NCI-H2196 (cell line): ENCODE data around the gene RNF151.
"Not testable (repeated sequence)": the region's sequence is repeated elsewhere in the genome, so short reads cannot be mapped to it uniquely, and the experiment has no call there.

Source experiments
- DNase-seq: peaks from one replicate; lab custom pipeline; 2025; ENCODE audit not compliant: unreplicated experiment; lab: John Stamatoyannopoulos, UW

RNF151 gene

DNA sequence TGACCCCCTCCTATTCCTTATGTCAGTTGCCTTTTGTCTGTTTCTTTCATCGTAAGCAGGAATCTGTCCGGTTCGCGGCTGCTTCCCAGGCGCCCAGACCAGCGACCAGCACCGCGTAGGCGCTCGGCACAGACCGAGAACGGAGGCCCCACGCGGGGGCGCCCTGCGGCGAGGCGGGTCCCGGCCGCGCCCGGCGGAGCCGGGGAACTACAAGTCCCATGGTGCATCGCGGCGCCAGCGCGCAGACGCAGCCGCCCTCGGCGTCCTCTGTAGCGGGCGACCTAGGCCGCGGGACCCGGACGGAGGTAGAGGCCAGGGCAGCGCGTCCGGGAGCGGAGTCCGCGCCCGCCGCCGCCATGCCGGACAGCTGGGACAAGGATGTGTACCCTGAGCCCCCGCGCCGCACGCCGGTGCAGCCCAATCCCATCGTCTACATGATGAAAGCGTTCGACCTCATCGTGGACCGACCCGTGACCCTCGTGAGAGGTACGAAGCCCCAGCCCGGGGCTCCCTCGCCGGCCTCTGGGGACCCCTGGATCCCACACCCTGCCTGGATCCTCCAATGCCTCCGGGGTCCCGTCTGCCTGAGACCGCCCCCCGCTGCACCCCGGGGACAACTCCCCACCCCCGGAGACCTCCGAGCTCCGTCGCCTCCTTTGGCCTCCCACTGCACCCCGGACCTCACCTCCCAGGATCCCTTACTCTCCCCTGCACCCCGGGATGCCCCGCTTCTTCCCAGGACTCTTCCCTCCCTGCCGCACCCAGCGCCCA is 7.2 kb upstream of the RNF151 start, which contains the start of gene NDUFB10:
TSS of gene NDUFB10 (plus strand) at position 270 of the 771 bp plus-strand sequence. CDS start at position 357, 87 bp downstream.
- DNase-seq: peak; percentile 92

DNA sequence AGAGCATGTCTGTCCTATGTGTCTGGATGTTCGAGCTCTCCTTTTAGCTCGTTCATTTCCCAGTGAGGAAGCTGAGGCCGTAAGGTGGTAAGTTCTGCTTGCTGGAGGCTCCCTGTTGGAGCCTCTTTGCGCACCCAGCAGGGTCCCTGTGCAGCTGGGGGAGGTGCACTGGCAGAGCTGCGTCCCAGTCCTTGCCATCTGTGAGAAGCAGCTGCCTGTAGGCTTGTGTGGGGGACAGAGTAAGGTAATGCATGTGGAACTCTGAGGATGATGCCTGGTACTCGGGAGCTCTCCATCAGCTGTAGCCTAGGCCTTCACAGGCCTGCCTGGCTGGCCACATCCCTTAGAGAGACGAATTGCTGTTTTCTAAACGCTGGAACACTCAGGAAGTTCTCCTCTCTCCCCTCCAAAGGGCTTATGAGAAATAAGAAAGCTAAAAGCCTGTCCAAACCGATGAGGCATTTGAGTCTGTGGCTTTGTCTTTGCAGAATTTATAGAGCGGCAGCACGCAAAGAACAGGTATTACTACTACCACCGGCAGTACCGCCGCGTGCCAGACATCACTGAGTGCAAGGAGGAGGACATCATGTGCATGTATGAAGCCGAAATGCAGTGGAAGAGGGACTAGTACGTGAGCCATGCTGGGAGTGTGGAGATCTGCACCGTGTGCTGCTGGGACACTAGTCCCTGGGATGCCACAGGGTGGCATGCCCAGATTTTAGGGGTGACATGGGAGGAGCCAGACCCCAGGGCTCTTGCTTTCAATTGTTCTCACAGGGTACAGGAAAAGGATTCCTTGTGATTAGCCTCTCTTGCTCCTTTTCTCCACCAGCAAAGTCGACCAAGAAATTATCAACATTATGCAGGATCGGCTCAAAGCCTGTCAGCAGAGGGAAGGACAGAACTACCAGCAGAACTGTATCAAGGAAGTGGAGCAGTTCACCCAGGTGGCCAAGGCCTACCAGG is 5.7 kb upstream of the RNF151 start:
- DNase-seq: no peak

- no peak for DNase-seq
Observed at GRCh38 chr16:1961651-1962067, 5.0 kb upstream of the RNF151 start.

GRCh38 chr16:1962161-1963153 is 4.2 kb upstream of the RNF151 start:
- not testable (repeated sequence) for DNase-seq

- peak; percentile 35 for DNase-seq
Observed at GRCh38 chr16:1963806-1964505, 2.7 kb upstream of the RNF151 start.

DNA sequence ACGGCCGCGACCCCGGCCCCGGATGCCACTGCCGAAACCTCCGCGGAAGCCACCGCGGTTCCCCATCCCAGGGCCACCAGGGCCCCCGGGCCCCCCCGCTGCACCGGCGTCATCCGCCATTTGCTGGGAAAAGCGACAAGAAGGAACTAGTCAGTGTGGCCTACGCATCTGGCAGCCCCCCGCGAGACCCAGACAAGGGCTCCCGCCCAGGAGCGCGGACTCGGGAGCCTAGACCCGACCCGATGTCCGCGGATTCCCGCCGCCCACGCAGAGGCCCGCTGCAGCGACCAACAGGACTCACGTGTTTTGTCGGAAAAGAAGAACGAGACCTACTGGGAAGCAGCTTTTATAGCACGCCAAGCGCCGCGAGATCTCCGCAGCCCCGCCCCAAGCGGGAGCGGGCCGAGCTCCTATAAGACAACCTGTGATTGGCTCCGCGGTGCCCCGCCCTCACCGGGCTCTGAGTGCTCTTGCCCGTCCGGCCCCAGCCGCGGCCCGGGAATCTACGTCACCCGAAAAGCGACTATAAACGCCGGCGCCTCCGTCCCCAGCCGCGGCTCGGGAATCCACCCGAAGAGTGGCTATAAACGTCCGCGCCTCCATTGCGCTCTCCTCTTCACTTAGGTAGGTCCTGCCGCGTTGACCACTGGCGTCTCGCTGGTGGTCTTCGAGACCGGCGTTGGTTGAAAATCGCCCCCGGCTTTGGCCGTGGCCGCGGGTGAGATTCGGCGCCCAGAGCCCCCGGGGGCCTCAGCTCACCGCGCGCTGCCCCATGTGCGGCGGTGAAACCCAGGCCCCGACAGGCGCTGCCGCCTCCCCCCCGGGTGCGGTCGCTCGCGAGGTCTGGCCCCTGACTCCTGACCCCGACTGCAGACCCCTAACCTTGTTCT is 1.9 kb upstream of the RNF151 start, which contains the start of gene RPS2:
TSS of gene RPS2 (minus strand) at position 321 of the 890 bp plus-strand sequence. CDS start at position 120, 201 bp downstream.
- DNase-seq: peak; percentile 98

GRCh38 chr16:1965396-1966001 is 1.2 kb upstream of the RNF151 start:
- no peak for DNase-seq

DNA sequence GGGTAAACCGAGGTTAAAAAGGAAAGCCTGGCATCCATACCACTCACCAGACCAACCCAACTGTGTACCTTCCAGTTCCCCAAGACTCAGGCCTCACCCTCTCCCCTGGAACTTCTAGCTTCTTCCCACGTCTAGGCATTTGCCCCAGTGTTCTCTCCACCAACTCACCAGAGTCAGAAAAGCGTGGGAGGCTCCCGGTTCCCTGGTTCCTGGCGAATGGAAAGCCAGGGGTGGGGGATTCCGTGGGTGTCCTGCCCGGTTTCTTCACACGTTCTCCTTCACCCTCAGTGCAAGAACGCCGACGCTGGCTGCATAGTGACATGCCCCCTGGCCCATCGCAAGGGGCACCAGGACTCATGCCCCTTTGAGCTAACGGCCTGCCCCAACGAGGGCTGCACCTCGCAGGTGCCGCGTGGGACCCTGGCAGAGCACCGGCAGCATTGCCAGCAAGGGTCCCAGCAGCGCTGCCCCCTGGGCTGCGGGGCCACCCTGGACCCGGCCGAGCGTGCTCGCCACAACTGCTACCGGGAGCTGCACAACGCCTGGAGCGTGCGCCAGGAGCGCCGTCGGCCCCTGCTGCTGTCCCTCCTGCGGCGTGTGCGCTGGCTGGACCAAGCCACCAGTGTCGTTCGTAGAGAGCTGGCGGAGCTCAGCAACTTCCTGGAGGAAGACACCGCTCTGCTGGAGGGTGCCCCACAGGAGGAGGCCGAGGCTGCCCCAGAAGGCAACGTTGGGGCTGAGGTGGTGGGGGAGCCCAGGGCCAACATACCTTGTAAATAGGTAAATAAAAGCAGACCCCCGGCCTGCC is 1.7 kb downstream of the RNF151 start:
- no peak for DNase-seq

DNA sequence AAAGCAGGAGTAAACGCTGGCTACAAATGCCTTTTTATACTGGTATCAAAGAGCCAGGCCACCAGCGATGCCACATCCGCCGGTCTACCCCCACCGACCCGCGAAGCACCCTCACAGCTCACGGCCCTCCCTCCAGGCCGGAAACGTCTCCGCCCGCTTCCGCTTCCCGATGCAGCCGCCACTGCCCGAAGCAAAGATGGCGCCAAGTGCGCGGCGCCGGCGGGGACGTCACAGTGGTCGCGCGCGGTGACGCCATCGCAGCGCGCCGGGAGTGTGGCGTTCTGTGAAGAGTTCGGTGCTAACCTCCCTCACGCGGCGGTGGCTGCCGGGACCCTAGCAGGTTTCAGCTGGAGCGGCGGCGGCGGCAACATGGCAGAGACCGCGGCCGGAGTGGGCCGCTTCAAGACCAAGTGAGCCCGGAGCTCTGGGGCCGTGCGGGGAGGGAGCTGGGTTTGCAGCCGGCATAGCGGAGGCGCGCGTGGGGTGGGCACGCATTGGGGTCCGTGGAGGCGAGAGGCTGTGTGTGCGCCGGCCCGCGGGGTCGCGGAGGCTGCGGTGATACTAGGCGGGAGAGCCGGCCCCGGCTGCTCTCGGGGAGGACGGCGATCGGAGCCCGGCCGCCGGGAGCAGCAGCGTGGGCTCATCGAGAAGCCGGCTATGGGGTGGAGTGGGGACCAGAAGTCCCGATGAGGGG is 5.3 kb downstream of the RNF151 start, which contains the start of gene TBL3:
TSS of gene TBL3 (plus strand) at position 258 of the 694 bp plus-strand sequence. CDS start at position 370, 112 bp downstream.
- peak; percentile 94 for DNase-seq

GRCh38 chr16:1972490-1972877 is 5.8 kb downstream of the RNF151 start:
- DNase-seq: no peak

- DNase-seq: no peak
Observed at GRCh38 chr16:1973461-1974156, 7.0 kb downstream of the RNF151 start.

DNA sequence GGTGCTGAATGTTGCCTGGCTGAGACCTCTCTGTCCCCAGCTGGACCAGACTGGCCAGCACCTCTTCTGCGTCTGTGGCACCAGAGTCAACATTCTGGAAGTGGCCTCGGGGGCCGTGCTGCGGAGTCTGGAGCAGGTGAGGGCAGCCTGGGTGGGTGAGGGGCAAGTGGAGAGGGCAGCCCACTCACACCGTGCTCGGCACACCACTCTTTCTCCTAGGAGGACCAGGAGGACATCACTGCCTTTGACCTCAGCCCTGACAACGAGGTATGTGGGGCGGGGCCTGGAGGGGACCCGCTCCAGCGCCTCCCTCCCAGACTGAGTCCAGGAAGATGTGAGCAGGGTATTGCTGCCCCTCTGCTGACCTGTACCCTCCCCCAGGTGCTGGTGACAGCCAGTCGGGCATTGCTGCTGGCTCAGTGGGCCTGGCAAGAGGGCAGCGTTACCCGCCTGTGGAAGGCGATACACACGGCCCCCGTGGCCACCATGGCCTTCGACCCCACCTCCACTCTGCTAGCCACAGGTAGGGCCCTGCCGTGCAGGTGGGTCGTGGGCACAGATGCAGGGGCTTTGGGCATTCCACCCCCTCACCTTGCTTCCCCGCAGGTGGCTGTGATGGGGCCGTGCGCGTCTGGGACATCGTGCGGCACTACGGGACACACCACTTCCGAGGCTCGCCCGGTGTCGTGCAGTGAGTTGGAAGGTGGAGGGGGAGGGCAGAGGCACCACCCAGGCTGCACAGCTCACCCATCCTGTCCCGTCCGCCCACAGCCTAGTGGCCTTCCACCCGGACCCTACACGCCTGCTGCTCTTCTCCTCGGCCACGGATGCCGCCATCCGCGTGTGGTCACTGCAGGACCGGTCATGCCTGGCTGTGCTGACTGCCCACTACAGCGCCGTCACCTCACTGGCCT is 7.8 kb downstream of the RNF151 start:
- DNase-seq: no peak

DNA sequence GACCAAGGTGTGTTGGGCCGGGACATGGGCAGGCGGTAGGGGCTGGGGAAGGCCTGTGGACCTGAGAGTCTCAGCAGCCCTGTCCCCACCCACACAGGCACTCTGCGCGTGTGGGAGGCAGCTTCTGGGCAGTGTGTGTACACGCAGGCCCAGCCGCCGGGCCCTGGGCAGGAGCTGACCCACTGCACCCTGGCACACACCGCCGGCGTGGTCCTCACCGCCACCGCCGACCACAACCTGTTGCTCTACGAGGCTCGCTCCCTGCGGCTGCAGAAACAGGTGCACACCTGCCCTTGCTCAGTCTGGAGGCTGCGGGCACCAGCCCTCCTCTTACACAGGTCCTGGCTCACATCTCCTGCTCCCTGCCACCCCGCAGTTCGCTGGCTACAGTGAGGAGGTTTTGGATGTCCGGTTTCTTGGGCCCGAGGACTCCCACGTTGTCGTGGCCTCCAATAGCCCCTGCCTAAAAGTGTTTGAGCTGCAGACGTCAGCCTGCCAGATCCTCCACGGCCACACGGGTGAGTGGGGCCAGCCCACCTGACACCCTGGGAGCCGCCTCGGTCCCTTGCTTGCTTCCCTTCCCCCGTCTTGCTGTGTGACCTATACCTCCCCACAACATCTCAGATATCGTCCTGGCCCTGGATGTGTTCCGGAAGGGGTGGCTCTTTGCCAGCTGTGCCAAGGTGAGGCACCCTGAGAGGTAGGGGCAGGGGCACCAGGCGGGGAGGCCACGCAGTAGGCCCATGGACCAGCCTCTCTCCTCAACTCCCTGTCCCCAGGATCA is 9.0 kb downstream of the RNF151 start:
- no peak for DNase-seq

- no peak for DNase-seq
Observed at GRCh38 chr16:1976216-1976520, 9.5 kb downstream of the RNF151 start.
